GM12873 (cell line): Measurements from ENCODE around the gene ACADS.

ENCODE experiments used
- TF ChIP-seq, protein P1 (sequence below): IDR thresholded peaks from 2 replicates; pipeline ENCODE4 v1.5.1; 2012; ENCODE audit warnings: low read depth, mild to moderate bottlenecking, moderate library complexity, low read length, control low read depth; ENCODE audit not compliant: insufficient read depth; ENCODE audit errors: missing control alignments

ACADS gene

DNA sequence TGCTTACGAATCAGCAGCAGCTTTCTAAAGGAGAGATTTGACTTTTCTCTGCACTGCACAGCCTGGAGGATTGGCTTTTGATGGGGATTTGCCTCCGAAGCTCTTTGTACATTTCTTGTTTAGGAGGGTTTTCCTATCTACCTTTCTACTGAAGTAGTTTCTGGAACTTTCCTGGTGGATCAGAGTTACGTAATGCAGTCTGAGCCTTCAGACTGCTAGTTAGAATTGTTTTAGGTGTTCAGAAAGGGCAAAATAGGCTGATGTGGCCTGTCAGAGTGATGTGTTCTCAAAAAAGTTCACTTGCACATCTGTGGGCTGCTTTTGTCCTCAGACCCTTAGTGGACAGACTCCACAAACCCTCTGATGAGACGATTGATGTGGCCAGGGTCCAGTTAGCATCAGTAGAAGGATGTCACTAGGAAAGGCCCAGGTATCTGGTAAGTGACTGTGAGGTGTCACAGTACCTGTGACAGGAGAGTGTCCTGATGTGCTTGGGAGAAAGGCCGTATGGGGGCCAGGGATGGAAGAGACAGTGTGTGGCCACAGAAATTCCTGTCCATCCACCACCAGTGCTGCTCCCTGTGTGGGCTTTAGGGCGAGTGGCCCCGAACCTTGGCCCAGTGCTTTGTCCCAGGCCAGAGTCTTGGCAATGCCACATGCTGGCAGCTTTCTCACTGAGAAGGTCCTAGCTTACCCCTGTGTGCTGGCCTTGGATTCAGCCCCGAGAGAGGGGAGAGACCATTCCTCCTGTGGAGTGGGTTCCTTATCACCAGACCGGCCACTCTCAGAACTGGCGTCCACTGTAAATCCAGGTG, 4.4 kb upstream of the ACADS start:
- TF ChIP-seq, protein P1, sequence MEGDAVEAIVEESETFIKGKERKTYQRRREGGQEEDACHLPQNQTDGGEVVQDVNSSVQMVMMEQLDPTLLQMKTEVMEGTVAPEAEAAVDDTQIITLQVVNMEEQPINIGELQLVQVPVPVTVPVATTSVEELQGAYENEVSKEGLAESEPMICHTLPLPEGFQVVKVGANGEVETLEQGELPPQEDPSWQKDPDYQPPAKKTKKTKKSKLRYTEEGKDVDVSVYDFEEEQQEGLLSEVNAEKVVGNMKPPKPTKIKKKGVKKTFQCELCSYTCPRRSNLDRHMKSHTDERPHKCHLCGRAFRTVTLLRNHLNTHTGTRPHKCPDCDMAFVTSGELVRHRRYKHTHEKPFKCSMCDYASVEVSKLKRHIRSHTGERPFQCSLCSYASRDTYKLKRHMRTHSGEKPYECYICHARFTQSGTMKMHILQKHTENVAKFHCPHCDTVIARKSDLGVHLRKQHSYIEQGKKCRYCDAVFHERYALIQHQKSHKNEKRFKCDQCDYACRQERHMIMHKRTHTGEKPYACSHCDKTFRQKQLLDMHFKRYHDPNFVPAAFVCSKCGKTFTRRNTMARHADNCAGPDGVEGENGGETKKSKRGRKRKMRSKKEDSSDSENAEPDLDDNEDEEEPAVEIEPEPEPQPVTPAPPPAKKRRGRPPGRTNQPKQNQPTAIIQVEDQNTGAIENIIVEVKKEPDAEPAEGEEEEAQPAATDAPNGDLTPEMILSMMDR, result no peak

DNA sequence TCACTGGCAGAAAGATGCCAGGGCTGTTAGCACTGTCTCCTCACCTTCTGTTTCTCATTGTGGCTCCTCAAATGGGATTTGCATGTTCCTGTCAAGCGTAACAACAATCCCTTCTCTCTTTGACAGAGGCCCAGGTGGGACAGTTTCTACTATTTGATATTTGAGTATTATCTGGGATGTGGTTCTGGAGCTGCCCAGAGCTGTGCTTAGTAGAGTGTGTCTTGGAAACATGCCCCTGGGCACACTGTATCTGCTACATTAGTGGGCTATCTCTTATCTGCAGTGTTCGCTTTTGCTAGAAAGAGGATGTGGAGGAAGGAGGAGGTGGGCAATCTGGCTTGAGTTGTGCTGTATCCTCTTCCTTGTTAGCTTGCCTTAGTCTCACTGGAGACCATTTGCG, 3.8 kb upstream of the ACADS start:
- TF ChIP-seq, protein P1, result no peak

DNA sequence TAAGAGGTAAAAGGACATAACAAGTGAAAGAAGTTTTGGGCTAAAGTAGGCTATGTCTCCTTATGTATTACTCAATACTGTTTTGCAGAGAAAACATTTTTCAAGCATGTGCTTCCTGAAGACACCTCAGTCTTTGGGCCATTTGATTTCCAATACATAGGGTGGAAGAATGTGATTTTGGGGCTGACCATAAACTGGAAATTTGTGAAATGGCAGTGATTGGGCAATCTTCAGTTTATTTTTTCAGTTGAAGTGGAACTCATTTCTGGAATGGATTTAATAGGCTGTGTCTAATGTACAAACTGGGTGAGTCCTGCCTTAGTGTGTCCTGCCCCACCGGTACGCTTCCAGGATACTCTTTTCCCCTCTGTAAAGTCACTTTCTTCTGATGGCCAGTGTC, 2.8 kb upstream of the ACADS start:
- TF ChIP-seq, protein P1, result no peak

DNA sequence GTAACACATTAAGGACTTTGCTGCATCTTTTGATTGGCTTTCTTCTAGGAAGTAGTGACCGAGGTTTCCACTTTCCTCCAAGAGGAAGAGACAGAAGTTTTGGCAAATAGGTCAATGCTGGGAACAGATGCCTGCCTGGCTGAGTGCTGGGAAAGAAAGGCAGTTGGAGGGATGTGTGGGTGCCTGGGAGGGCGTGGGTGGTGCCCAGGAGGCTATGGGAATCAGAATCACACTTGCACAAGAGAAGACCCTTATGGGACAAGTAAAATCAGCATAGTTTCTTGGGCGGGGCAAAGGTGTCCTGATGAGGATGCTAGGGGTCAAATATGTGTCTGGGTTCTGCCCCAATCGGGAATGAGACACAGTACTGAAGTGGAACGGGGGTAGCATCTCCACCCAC, 906 bp upstream of the ACADS start:
- TF ChIP-seq, protein P1, result no peak

GRCh38 chr12:120725151-120725658, 421 bp upstream of the ACADS start:
- TF ChIP-seq, protein P1, result no peak

- TF ChIP-seq, protein P1, result no peak
Measured at GRCh38 chr12:120726510-120726793, 826 bp downstream of the ACADS start.

- TF ChIP-seq, protein P1, result no peak
Measured at GRCh38 chr12:120726961-120727360, 1.3 kb downstream of the ACADS start.

DNA sequence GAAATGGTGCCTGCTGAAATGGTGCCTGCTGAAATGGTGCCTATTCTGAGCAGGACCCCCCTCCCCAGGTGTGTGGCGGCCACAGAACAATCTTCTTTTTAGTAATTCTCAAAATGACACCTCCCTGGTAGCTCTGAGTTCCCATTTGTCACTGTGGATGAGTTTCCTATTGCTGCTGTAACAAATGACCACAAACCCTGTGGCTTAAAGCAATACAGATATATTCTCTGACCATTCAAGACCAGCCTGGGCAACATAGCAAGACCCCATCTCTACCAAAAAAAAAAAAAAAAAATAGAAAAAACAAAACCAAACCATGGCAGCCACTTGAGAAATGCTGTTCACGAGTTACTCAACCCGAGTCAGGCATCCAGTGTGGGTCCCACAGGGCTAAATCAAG, 7.9 kb downstream of the ACADS start:
- TF ChIP-seq, protein P1, result no peak
